K562 (cell line): Measurements from ENCODE around the gene TCFL5. TPM values are rescaled to one million over a fixed set of nuclear protein-coding genes. Genes with fewer than 3 reads are reported as not detected.

Source experiments
- ATAC-seq: fragments of 200-7000 bp; cut with Tn5 transposase; 3 replicates; pipeline ENCODE4 v1.9.1; 2020; ENCODE audit warnings: moderate library complexity
- BruUV-seq: library from RNA; stranded (reverse); fragments of 400-500 nt; replicated peaks from 2 replicates; lab custom pipeline; 2021; lab: Mats Ljungman, UMichigan
- CTCF ChIA-PET: fragments of 300-600 bp; formaldehyde crosslinking; extraction: SDS; loops from one replicate; lab custom pipeline; 2021; ENCODE audit warnings: low intra/inter-chr PET ratio; lab: Yijun Ruan, JAX
- POLR2A ChIA-PET: fragments of 300-600, 350-650 bp; sonication (Branson Sonifier 250); formaldehyde crosslinking; extraction: SDS; loops from one replicate; lab custom pipeline; 2021; ENCODE audit warnings: antibody characterized with exemption, inconsistent platforms; lab: Yijun Ruan, JAX
- DNase-seq, 4 experiments: peaks; one replicate each; pipeline versions ENCODE4 v3.0.0 to v3.0.0-alpha.2; 2011 to 2018; ENCODE audit warnings: low spot score in 3 of 4, mixed read lengths in 3 of 4; ENCODE audit errors: extremely low read depth in 1 of 4
- FAIRE-seq: peaks from 2 replicates; lab custom pipeline; 2011; peaks lifted over from hg19 to GRCh38; lab: Jason Lieb, UNC
- H2AFZ ChIP-seq: 2 replicates; pipeline ENCODE4 v1.6.0; 2011; ENCODE audit warnings: low read depth, low read length, control low read depth, inconsistent platforms
- H3K27ac ChIP-seq: fragments of 200-600 bp; 3 replicates; pipeline ENCODE4 v1.8.0; 2011; ENCODE audit warnings: low read depth, mild to moderate bottlenecking, control low read depth, inconsistent platforms, low read length, moderate library complexity, mixed read lengths; ENCODE audit errors: extremely low read depth
- H3K27me3 ChIP-seq, 2 experiments: fragments of 300-600 bp in 1 of 2; 2 replicates in 1 of 2; 3 replicates in 1 of 2; pipeline versions ENCODE4 v1.6.0 to v1.8.0; 2011; ENCODE audit warnings: inconsistent platforms in 2 of 2, low read length in 2 of 2, mild to moderate bottlenecking in 1 of 2, mixed read lengths in 1 of 2, moderate library complexity in 1 of 2; ENCODE audit not compliant: control insufficient read depth in 2 of 2, insufficient read depth in 2 of 2
- H3K36me3 ChIP-seq: fragments of 300-600 bp; 3 replicates; pipeline ENCODE4 v1.8.0; 2011; ENCODE audit warnings: mild to moderate bottlenecking, low read length, inconsistent platforms; ENCODE audit not compliant: control insufficient read depth, insufficient read depth
- H3K4me1 ChIP-seq, 2 experiments: fragments of 200-600 bp in 1 of 2; replicated peaks in 1 of 2; 2 replicates in 1 of 2; 3 replicates in 1 of 2; pipeline versions ENCODE4 v1.5.1 to v1.8.0; 2011; ENCODE audit warnings: inconsistent platforms in 2 of 2, low read length in 2 of 2, mild to moderate bottlenecking in 1 of 2, mixed read lengths in 1 of 2, moderate library complexity in 1 of 2; ENCODE audit not compliant: control insufficient read depth in 2 of 2, insufficient read depth in 2 of 2
- H3K4me2 ChIP-seq: 2 replicates; pipeline ENCODE4 v1.6.1; 2011; ENCODE audit warnings: low read length, control low read depth, inconsistent platforms, mixed read lengths; ENCODE audit not compliant: insufficient read depth
- H3K4me3 ChIP-seq: fragments of 200-600 bp; sonication (generic), shearing (Covaris generic); 2 replicates; pipeline ENCODE4 v1.5.1; 2016; ENCODE audit warnings: control low read depth, inconsistent platforms
- H3K79me2 ChIP-seq: fragments of 200-600 bp; 3 replicates; pipeline ENCODE4 v1.8.0; 2011; ENCODE audit warnings: low read length, inconsistent platforms; ENCODE audit not compliant: control insufficient read depth, insufficient read depth
- H3K9ac ChIP-seq, 2 experiments: 2 replicates each; pipeline versions ENCODE4 v1.6.0 to v1.6.1; 2011; ENCODE audit warnings: low read depth in 2 of 2, low read length in 2 of 2, control low read depth in 1 of 2, inconsistent platforms in 1 of 2, mild to moderate bottlenecking in 1 of 2, mixed read lengths in 1 of 2; ENCODE audit not compliant: insufficient read depth in 1 of 2
- H3K9me1 ChIP-seq: one replicate; pipeline ENCODE4 v1.6.0; 2011; ENCODE audit warnings: inconsistent platforms, mild to moderate bottlenecking, low read length, moderate library complexity; ENCODE audit not compliant: control insufficient read depth, insufficient read depth
- H3K9me3 ChIP-seq: replicated peaks from 2 replicates; pipeline ENCODE4 v1.5.1; 2011; ENCODE audit warnings: low read depth, low read length, inconsistent platforms; ENCODE audit not compliant: control insufficient read depth, insufficient read depth
- H4K20me1 ChIP-seq: replicated peaks from 2 replicates; pipeline ENCODE4 v1.6.1; 2011; ENCODE audit warnings: low read length, inconsistent platforms, mixed read lengths; ENCODE audit not compliant: control insufficient read depth, insufficient read depth
- ZFP1 ChIP-seq: fragments of 450-650 bp; formaldehyde crosslinking; IDR thresholded peaks from 2 replicates; pipeline ENCODE4 v1.4.0; 2020; ENCODE audit warnings: mild to moderate bottlenecking, mixed read lengths
- ZNF217 ChIP-seq: sonication (generic); formaldehyde crosslinking; IDR thresholded peaks from 2 replicates; pipeline ENCODE4 v1.8.0; 2022; ENCODE audit warnings: mild to moderate bottlenecking, missing genetic modification reagents
- WGBS: fragments of 100-300 bp; shearing (Covaris generic); methylation state at CpG from one replicate; pipeline ENCODE4 v1.1.6; 2016; ENCODE audit warnings: low coverage, mixed read lengths; ENCODE audit not compliant: insufficient coverage; ENCODE audit errors: missing lambda C conversion rate; 5-methylcytosine and 5-hydroxymethylcytosine counted together
- in situ Hi-C: fragments of 300-500 bp; cut with MboI; formaldehyde crosslinking; loops from 4 replicates; pipeline ENCODE4 v1.15.0; 2018; ENCODE audit warnings: inconsistent platforms, mixed read lengths
- intact Hi-C: fragments of 100-400 bp; cut with micrococcal nuclease; formaldehyde crosslinking; loops from 2 replicates; pipeline ENCODE4 v1.14.2; 2022
- polyA plus RNA-seq, 8 experiments: library from polyadenylated mRNA; depleted of rRNA in 4 of 8; stranded (reverse) in 5 of 8; unstranded in 3 of 8; fragments of >200 nt; fragmentation: Nextera tagmentation in 2 of 8; fragmentation: Illumina TruSeq in 1 of 8; extraction: Ambion mirVana in 2 of 8; extraction: Trizol in 1 of 8; gene quantifications; 2 replicates each; pipeline versions ENCODE4 v1.2.1 to v1.2.3, GENCODE V29; 2011 to 2014; ENCODE audit warnings: inconsistent platforms in 1 of 8, missing spikeins in 1 of 8
- total RNA-seq, 7 experiments: library from RNA; depleted of rRNA in 6 of 7; stranded (reverse); fragments of >200 nt in 6 of 7; fragmentation: Illumina TruSeq in 2 of 7; extraction: Trizol in 2 of 7; gene quantifications; 2 replicates each; pipeline versions ENCODE4 v1.2.1 to v1.2.3, GENCODE V29; 2011 to 2021; ENCODE audit warnings: low replicate concordance in 1 of 7
- TF ChIP-seq, protein P1 (sequence below): sonication (generic); formaldehyde crosslinking; IDR thresholded peaks from 2 replicates; pipeline ENCODE4 v1.8.0; 2023; ENCODE audit warnings: mild to moderate bottlenecking, missing genetic modification reagents
- TF ChIP-seq, protein P2 (sequence below): fragments of 250-450 bp; sonication (Bioruptor Pico); IDR thresholded peaks from 2 replicates; pipeline ENCODE4 v1.5.0; 2021
- TF ChIP-seq, protein P3 (sequence below): fragments of 450-650 bp; formaldehyde crosslinking; IDR thresholded peaks from 2 replicates; pipeline ENCODE4 v1.4.0; 2020; ENCODE audit warnings: mild to moderate bottlenecking, moderate library complexity
- TF ChIP-seq, protein P4 (sequence below), 3 experiments: fragments of 200-800 bp in 1 of 3; fragments of 250-450 bp in 1 of 3; fragments of 450-650 bp in 1 of 3; sonication (Bioruptor Pico) in 1 of 3; sonication (Bioruptor generic) in 1 of 3; formaldehyde crosslinking in 1 of 3; IDR thresholded peaks; 2 replicates each; pipeline versions ENCODE4 v1.6.1 to v1.8.0; 2016 to 2022; ENCODE audit warnings: mild to moderate bottlenecking in 2 of 3, missing genetic modification characterization in 2 of 3, missing compliant biosample characterization in 1 of 3, moderate library complexity in 1 of 3

TCFL5 gene
- total and polyA plus RNA-seq, 9 of the 15 experiments (the other 6 are each of a cell fraction or from before 2014, with no cell fraction given) = 1.00 to 12.6 (median 9.1) TPM

DNA sequence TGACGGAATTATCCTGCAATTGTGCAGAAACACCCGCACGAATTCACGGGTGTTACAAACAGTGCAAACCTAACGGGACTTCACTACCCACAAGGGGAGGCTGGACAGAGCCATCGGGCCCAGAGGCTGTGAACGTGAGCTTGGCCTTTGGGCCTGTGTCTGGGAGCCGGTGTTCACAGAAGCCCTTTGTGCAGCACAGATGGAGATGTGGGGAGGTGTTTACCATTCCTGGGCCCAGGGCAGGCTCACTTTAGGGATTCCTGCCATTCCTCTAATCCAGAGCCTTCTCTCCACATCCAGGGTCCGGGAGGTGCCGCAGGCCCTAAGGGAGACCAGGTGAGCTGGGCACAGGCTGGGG, 29.8 kb downstream of the TCFL5 start (continued):
- TF ChIP-seq ZFP1 (CRISPR knock-in tag) (no peak), ZNF217 (no peak)
- TF ChIP-seq, protein P1, sequence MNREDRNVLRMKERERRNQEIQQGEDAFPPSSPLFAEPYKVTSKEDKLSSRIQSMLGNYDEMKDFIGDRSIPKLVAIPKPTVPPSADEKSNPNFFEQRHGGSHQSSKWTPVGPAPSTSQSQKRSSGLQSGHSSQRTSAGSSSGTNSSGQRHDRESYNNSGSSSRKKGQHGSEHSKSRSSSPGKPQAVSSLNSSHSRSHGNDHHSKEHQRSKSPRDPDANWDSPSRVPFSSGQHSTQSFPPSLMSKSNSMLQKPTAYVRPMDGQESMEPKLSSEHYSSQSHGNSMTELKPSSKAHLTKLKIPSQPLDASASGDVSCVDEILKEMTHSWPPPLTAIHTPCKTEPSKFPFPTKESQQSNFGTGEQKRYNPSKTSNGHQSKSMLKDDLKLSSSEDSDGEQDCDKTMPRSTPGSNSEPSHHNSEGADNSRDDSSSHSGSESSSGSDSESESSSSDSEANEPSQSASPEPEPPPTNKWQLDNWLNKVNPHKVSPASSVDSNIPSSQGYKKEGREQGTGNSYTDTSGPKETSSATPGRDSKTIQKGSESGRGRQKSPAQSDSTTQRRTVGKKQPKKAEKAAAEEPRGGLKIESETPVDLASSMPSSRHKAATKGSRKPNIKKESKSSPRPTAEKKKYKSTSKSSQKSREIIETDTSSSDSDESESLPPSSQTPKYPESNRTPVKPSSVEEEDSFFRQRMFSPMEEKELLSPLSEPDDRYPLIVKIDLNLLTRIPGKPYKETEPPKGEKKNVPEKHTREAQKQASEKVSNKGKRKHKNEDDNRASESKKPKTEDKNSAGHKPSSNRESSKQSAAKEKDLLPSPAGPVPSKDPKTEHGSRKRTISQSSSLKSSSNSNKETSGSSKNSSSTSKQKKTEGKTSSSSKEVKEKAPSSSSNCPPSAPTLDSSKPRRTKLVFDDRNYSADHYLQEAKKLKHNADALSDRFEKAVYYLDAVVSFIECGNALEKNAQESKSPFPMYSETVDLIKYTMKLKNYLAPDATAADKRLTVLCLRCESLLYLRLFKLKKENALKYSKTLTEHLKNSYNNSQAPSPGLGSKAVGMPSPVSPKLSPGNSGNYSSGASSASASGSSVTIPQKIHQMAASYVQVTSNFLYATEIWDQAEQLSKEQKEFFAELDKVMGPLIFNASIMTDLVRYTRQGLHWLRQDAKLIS (CRISPR knock-in tag) = no peak

DNA sequence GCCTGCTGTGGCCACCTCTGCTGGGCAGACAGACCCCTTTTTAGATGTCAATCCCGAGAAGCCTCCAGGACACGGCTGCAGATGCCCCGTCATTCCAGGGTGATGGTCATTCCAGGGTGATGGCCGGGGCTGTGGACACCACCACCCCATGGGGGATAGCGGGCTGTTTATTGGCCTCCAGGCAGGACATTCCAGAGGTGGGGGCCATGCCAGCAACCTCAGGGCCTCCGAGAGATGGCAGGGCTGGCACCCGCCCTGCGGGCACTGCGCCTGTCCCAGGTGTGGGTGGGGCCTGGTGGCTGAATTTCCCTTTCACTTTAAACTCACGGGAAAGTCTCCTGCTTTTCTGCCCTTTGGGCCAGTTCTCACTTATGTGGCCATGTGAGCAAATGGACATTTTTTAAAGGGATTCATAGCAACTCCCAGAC, 30.2 kb downstream of the TCFL5 start:
- no TSS peak for BruUV-seq
- no peaks in the 10 kb centered on the region for H3K9me1 ChIP-seq
- ChIA-PET CTCF (no interaction called here), POLR2A (interaction anchor here (0.6 to 2.2 kb wide), 2 partner anchors 44 to 335 kb away, joined by 4 to 8 read pairs; no protein-coding TSS in a partner anchor)
- H3K79me2 ChIP-seq = no peaks in the 10 kb centered on the region
- 88% methylated on average over 6 of the region's 10 CpGs for WGBS
- no peaks in the 10 kb centered on the region for H4K20me1 ChIP-seq
- H3K4me1 ChIP-seq = peaks cover 8 to 78% of the 10 kb centered on the region in 2 experiments; a peak in 4 of 5 replicates
- no peak overlapping the region for H3K4me3 ChIP-seq
- in situ Hi-C loops (no loop called here), intact Hi-C loops (no loop called here)
- H3K9ac ChIP-seq = peak overlapping the region in 1 of 2 experiments; percentile 78; a peak in 1 of 4 replicates
- no peak overlapping the region for H3K27ac ChIP-seq
- H3K27me3 ChIP-seq = peaks cover 0 to 5% of the 10 kb centered on the region in 2 experiments; a peak in 2 of 5 replicates
- no peak overlapping the region for H2AFZ ChIP-seq
- FAIRE-seq = no peak
- no peak for ATAC-seq
- DNase-seq = no peak
- H3K36me3 ChIP-seq = no peaks in the 10 kb centered on the region
- H3K9me3 ChIP-seq = no peaks in the 10 kb centered on the region
- no peak overlapping the region for H3K4me2 ChIP-seq
- TF ChIP-seq, protein P2, sequence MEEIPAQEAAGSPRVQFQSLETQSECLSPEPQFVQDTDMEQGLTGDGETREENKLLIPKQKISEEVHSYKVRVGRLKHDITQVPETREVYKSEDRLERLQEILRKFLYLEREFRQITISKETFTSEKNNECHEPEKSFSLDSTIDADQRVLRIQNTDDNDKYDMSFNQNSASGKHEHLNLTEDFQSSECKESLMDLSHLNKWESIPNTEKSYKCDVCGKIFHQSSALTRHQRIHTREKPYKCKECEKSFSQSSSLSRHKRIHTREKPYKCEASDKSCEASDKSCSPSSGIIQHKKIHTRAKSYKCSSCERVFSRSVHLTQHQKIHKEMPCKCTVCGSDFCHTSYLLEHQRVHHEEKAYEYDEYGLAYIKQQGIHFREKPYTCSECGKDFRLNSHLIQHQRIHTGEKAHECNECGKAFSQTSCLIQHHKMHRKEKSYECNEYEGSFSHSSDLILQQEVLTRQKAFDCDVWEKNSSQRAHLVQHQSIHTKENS (CRISPR knock-in tag) = no peak
- TF ChIP-seq, protein P3, sequence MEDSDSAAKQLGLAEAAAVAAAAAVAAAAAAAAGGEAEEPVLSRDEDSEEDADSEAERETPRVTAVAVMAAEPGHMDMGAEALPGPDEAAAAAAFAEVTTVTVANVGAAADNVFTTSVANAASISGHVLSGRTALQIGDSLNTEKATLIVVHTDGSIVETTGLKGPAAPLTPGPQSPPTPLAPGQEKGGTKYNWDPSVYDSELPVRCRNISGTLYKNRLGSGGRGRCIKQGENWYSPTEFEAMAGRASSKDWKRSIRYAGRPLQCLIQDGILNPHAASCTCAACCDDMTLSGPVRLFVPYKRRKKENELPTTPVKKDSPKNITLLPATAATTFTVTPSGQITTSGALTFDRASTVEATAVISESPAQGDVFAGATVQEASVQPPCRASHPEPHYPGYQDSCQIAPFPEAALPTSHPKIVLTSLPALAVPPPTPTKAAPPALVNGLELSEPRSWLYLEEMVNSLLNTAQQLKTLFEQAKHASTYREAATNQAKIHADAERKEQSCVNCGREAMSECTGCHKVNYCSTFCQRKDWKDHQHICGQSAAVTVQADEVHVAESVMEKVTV (CRISPR knock-in tag) = no peak
- TF ChIP-seq, protein P4, sequence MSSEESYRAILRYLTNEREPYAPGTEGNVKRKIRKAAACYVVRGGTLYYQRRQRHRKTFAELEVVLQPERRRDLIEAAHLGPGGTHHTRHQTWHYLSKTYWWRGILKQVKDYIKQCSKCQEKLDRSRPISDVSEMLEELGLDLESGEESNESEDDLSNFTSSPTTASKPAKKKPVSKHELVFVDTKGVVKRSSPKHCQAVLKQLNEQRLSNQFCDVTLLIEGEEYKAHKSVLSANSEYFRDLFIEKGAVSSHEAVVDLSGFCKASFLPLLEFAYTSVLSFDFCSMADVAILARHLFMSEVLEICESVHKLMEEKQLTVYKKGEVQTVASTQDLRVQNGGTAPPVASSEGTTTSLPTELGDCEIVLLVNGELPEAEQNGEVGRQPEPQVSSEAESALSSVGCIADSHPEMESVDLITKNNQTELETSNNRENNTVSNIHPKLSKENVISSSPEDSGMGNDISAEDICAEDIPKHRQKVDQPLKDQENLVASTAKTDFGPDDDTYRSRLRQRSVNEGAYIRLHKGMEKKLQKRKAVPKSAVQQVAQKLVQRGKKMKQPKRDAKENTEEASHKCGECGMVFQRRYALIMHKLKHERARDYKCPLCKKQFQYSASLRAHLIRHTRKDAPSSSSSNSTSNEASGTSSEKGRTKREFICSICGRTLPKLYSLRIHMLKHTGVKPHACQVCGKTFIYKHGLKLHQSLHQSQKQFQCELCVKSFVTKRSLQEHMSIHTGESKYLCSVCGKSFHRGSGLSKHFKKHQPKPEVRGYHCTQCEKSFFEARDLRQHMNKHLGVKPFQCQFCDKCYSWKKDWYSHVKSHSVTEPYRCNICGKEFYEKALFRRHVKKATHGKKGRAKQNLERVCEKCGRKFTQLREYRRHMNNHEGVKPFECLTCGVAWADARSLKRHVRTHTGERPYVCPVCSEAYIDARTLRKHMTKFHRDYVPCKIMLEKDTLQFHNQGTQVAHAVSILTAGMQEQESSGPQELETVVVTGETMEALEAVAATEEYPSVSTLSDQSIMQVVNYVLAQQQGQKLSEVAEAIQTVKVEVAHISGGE (CRISPR knock-in tag; IDR thresholded peaks at IDR 0.05) = peak in 1 of 3 experiments; percentile 19; a peak in 1 of 6 replicates
